CD4-positive, alpha-beta T cell treated with Interleukin-21 for 1 hour (primary cell): ENCODE measurements around the gene TMEM14B.
"Not testable (repeated sequence)": the region's sequence is repeated elsewhere in the genome, so short reads cannot be mapped to it uniquely, and the experiment has no call there.

Source experiments
- DNase-seq: peaks from one replicate; pipeline ENCODE4 v3.0.0-alpha.2; 2020

The TMEM14B gene

DNA sequence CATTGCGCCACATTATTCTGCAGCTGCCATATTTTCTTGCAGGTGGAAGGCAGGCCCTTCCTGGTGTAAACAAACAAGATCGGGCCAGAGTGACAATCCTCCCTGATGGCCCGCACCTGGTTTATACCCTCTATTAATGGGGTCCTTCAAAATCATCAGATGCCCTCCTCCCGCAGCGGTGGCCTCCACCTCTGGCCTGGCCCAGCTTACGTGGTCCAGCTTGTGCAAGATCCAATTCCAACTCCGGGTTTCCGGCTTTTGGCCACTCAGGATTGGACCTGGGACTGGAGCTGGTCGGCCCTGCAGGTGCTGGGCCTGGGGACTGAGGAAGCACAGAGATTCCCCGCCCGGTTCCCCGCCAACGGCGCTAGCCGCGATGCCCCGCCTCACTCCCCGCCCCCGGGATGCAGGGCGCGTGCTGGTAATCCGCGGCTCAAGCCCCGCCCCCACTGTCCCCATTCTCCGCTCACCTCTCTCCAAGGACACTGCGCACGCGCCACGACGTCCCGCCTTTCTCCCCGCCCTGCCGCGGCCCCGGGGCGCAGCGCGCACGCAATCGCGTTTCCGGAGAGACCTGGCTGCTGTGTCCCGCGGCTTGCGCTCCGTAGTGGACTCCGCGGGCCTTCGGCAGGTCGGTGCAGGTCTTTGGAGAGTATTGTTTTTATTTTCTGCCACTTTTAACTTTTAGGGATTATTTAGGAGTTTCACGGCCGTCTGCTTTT lies at the start of gene TMEM14B:
Gene TMEM14B (plus strand): TSS at position 555 of the 722 bp plus-strand sequence. CDS start 1,441 bp downstream, outside the sequence.
- peak; percentile 98 for DNase-seq

DNA sequence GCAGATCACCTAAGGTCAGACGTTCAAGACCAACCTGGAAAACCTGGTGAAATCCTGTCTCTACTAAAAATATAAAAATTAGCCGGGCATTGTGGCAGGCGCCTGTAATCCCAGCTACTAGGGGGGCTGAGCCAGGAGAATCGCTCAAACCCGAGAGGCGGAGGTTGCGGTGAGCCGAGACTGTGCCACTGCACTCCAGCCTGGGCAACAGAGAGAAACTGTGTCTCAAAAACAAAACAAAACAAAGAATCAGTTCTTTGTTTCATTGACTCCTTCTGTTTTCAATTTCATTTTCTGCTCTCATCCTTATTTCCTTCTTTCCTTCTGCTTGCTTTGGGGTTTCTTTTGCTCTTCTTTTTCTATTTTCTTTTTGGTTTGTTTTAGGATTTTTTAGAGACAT lies 33.6 kb upstream of the TMEM14B start:
- DNase-seq, result no peak

DNA sequence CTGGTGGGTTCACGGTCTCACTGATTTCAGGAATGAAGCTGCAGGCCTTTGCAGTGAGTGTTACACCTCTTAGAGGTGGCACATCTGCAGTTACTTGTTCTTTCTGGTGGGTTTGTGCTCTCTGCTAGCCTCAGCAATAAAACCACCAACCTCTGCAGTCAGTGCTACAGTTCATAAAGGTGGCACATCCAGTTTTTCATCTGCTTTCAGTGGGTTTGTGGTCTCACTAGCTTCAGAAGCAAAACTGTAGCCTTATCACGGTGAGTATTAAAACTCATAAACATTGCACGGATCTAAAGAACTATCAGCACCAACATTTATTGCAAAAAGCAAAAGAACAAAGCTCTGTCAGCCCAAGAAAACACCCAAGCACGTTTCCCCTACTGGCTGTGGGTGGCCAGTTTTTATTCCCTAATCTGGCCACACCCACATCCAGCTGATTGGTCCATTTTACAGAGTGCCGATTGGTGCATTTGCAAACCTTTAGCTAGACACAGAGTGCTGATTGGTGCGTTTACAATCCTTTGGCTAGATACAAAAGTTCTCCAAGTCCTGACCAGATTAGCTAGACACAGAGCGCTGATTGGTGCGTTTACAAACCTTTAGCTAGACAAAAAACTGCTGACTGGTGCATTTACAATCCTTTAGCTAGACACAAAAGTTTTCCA lies 28.2 kb upstream of the TMEM14B start:
- DNase-seq, result peak; percentile 71

DNA sequence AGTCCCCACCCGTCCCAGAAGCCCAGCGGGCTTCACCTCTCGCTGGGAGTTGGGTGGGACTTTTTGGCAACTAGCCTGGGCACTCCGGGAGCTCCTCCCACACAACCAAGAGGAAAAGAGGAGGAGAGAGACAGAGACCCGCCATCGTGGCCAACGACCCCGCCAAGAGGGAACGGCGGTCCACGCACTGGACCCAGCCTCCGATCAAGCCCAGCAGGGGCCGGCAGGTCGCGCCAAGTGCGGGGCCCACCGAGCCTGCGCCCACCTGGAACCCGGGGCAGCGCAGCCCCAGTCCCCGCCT lies 27.7 kb upstream of the TMEM14B start:
- no peak for DNase-seq

DNA sequence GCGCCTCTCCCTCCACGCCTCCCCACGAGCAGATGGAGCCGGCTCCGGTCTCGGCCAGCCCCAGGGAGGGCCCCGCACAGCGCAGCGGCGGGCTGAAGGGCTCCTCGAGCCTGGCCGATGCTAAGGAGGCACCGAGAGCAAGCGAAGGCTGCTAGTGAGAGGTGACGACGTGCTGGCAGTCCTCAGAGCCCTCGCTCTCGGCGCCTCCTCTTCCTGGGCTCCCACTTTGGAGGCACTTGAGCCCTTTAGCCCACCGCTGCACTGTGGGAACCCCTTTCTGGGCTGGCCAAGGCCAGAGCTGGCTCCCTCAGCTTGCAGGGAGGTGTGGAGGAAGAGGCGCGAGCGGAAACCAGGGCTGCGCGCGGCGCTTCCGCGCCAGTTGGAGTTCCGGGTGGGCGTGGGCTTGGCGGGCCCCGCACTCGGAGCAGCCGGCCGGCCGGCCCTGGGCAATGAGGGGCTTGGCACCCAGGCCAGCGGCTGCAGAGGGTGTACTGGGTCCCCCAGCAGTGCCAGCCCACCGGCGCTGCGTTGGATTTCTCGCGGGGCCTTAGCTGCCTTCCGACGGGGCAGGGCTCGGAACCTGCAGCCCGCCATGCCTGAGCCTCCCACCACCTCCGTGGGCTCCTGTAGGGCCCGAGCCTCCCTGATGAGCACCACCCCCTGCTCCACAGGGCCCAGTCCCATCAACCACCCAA lies 27.2 kb upstream of the TMEM14B start:
- peak; percentile 60 for DNase-seq

DNA sequence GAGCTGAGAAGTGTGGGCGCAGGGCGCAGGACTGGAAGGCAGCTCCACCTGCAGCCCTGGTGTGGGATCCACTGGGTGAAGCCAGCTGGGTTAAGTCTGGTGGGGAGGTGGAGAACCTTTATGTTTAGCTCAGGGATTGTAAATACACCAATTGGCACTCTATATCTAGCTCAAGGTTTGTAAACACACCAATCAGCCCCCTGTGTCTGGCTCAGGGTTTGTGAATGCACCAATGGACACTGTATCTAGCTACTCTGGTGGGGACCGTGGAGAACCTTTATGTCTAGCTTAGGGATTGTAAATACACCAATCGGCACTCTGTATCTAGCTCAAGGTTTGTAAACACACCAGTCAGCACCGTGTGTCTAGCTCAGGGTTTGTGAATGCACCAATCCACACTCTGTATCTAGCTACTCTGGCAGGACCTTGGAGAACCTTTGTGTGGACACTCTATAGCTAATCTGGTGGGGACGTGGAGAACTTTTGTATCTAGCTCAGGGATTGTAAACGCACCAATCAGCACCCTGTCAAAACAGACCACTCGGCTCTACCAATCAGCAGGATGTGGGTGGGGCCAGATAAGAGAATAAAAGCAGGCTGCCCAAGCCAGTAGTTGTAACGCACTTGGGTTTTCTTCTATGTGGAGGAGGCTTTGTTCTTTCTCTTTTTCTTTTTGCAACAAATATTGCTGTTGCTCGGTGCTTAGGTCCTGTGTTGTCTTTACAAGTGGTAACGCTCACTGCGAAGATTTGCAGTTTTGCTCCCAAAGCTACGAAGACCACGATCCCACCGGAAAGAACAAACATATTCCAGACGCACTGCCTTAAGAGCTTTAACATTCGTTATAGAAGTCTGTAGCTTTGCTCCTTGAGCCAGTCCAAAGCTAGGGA lies 26.4 kb upstream of the TMEM14B start:
- DNase-seq, result peak; percentile 31

DNA sequence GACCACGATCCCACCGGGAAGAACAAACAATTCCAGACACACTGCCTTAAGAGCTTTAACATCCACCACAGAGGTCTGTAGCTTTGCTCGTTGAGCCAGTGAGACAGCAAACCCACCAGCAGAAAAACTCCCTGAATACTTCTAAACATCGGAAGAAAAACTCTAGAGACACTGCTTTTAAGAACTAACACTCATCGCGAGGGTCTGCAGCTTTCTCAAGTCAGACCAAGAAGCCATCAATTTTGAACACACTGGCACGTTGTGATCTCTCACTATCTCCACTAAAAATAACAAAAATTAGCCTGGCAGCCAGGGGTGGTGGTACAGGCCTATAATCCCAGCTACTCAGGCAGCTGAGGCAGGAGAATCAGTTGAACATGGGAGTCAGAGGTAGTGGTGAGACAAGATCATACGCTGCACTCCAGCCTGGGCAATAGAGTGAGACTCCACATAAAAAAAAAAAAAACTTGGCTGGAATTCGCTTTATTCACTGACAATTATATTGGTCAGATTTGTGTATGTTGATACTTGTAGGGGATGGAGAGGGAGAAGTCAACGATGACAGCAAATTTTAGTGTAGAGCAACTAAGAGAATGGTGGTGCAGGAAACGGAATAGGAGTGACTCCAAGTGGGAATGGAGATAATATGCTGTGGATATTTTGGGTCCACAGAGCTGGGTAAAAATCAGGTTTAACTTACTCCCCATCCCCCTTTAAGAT lies 25.6 kb upstream of the TMEM14B start:
- DNase-seq, result no peak

DNA sequence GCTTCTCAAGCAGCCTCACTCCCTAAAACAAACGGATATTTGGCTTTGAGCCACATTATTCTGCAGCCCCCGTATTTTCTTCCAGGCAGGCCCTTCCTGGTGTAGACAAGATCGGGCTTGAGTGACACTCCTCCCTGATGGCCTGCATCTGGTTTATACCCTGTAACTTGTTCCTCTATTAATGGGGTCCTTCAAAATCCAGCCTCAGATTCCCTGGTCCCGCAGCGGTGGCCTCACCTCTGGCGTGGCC lies 25.1 kb upstream of the TMEM14B start:
- no peak for DNase-seq

DNA sequence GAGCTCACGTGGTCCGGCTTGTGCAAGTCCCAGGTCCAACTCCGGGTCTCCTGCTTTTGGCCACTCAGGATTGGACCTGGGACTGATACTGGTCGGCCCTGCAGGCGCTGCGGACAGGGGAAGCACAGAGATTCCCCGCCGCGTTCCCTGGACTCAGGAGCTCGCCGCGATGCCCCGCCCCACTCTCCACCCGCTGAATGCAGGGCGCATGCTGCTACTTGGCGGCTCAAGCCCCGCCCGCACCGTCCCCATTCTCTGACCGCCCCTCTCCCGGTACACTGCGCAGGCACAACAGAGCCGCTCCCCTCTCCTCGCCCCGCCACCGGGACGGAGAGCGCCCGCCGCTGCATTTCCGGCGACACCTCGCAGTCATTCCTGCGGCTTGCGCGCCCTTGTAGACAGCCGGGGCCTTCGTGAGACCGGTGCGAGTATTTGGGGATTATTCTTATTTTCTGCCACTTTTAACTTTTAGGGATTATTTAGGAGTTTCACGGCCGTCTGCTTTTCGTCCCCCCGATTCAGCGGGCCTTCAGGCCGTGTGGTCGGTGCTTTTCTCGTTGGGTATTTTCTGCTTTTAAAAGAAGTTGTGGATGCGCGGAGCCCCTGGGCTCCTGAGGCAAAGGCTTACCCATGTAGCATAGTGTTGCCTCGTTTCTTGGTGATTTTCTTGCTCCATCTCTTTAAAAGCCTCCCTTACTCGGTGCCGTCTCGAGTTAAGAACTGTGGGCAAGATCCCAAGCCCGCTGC lies 24.6 kb upstream of the TMEM14B start, which contains the start of gene TMEM14C:
Gene TMEM14C (plus strand): TSS at position 251 of the 747 bp plus-strand sequence. CDS start 1,544 bp downstream, outside the sequence.
- peak; percentile 81 for DNase-seq

DNA sequence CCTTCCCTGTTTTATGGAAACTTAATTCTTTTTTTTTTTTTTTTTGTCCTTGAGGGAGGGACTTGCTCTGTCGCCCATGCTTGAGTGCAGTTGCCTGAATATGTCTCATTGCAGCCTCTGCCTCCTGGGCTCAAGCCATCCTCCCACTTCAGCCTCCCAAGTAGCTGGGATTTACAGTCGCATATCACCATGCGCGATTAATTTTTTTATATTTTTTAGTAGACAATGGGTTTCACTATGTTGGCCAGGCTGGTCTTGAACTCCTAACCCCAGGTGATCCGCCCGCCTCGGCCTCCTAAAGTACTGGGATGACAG lies 24.1 kb upstream of the TMEM14B start:
- no peak for DNase-seq

DNA sequence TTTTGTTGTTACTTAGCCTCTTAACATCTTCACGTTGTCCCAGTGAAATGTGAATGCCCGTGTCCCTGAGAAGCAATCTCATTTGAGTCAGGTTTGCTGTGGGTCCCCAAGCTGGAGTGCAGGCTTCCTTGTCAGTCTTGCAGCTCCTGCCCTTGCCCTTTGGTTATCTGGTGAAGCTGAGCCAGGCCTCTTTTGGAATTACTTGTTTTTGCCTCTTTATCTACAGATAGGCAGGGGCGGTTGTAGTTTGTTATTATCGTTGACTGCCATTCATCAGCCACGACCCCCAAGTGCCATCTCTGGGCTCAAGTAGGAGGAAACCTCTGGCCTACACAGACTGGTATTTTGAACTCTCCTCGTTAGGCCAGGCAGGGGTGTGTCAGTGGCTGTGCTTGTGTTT lies 22.6 kb upstream of the TMEM14B start:
- DNase-seq, result no peak

DNA sequence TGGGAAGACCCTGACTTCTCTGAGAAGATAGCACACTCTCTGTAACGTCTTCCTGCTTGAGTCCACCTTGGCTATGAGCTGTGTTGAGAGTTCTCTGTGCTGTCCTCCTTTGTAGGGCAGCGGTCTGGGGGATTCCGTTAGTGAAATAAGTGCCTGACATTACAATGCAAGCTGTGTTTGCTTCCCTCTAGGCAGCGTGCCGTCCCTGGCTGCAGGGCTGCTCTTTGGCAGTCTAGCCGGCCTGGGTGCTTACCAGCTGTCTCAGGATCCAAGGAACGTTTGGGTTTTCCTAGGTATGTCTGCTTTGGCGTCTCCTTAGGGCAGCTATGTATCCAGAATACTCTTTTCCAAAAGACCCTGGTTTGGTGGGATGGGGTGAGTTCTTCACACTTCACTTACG lies 21.9 kb upstream of the TMEM14B start:
- no peak for DNase-seq

DNA sequence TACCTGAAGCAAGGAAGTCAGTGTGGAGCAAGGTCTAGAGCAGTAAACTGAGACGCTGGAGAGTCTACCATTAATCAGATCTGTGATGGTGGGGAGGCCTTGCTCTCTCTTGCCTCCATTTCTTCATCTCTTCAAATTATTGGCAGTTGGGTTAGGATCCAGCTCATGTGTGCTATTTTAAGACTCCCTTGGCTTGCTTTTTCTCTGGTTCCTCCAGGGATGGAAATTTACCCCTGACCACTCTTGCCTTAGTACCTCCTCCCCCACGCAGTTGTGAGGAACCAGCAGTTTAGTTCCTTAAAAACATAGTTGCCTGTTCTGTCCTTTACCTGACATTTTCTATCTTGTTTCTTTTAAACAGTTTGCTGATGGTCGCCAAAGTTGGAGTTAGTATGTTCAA lies 17.4 kb upstream of the TMEM14B start:
- no peak for DNase-seq

DNA sequence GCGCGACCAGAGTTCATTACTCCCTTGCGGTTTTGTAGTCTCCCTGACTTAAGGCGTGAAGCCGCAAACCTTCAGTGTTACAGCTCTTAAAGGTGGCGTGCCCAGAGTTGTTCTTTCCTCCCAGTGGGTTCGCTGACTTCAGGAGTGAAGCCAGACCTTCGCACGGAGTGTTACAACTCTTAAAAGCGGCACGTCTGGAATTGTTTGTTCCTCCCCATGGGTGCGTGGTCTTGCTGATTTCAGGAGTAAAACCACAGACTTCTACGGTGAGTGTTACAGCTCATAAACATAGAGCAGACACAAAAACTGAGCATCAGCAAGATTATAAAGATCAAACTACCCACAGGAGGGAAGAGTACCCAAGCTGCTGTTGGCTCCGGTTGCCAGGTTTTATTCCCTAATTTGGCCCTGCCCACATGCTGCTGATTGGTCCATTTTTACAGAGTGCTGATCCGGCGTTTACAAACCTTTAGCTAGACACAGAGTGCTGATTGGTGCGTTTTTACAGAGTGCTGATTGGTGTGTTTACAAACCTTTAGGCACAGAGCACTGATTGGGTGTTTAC lies 14.4 kb upstream of the TMEM14B start:
- peak; percentile 49 for DNase-seq

DNA sequence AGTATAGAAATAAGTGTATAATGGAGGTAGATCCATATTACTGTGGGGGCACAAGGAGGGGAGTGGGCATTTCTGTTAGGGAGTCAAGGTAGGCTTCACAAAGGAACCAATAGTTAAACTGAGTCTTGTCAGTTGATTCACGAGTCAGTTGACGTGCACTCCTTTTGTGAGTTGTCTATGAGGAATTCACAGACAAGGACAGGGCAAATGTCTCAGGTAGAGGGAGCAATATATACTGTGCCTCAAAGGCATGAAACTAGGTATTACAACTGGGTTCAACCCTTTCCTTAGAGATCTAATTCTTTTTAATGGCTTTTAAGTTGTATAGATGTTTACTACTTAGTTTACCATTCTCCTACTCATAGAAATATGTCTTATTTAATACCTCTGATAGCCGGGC lies 13.7 kb upstream of the TMEM14B start:
- DNase-seq, result no peak

DNA sequence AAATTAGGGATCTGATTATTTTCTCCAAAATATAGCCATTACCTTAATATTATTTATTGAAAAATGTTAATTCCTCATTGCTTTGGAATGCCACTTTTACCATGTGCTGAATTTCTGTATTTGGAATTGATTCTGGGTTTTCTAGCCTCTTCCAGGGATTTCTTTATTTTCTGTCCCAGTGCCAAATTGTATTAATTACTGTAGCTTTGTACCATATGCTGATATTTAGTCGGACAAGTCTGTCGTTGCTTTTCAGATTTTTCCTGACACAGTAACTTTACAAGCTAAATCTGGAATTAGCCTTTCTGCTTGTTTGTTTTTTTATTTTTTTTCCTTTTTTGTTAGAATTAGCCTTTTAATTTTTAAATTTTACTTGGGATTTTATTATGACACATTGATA lies 10.9 kb upstream of the TMEM14B start:
- no peak for DNase-seq

DNA sequence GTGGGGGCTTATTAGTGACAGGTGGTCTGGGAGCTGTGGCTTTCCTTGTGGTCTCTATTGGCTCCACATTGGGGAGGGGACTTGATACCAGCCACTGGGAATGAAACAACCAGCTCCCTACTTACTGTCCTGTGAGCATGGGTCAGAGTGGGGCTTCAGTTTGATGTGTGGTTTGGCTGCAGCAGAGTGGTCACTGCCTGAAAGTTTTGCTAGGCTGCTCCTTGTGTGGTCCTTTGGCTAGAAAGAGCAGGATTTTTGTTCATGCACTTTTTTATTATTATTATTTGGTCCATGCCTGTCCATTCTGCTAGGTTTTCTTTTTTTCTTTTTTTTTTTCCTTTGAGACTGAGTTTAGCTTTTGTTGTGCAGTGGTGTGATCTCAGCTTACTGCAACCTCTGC lies 7.5 kb upstream of the TMEM14B start:
- no peak for DNase-seq

DNA sequence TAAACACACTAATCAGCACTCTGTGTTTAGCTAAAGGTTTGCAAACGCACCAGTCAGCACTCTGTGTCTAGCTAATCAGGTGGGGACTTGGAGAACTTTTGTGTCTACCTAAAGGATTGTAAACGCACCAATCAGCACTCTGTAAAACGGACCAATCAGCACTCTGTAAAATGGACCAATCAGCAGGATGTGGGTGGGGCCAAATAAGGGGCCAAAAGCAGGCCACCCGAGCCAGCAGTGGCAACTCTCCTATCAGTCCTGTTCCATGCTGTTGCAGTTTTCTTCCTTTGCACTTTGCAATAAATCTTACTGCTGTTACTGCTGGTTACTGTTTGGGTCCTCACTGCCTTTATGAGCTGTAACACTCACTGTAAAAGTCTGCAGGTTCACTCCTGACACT lies 6.0 kb upstream of the TMEM14B start:
- DNase-seq, result not testable (repeated sequence)

DNA sequence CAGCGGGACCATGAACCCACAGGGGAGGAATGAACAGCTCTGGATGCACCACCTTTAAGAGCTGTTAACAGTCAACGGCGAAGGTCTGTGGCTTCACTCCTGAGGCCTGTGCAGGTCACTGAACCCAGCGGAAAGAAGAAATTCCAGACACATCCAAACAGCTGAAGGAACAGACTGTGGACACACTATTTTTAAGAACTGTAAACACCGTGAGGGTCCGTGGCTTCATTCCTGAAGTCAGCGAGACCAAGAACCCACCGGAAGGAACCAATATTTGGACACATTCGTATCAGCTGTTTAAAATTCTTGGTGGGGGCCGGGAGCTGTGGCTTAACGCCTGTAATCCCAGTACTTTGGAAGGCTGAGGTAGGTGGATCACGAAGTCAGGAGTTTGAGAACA lies 5.4 kb upstream of the TMEM14B start:
- no peak for DNase-seq

DNA sequence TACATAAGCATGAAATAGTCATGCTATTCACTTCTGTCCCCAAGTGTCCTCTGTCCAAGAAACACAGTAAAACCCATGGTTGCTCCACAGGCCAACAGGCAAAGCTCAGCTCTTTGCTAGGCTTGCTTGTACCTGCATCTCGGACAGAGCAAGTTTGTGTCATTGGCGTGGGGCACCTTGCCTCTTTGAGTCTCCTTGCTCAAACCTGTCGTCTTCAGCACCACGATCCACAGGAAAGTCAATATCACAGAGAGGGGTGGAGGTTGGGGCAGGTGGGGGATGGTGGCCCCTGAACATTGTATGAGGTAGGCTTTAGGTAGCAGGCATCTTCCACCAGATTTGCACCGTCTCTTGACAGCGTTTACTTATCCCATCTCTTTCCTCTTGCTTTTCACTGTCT lies 4.1 kb upstream of the TMEM14B start:
- DNase-seq, result no peak

DNA sequence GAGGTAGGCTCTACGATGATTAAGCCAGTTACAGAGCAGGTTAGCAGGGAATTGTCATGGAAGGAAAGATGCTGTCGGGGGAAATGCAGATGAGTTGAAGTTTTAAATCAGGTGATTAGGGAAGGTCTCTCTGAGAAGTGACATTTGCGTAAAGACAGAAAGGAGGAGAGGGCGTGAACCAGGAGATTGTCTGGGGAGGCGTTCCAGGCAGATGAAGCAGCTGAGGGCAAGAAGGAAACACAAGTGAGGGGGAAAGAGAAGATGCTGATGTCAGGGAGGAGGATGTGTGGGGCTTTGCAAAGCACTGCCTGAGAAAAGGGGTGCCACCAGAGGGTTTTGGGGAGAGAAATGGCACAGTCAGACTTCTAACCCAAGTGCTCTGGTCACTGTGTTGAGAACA lies 2.5 kb upstream of the TMEM14B start:
- DNase-seq, result no peak

DNA sequence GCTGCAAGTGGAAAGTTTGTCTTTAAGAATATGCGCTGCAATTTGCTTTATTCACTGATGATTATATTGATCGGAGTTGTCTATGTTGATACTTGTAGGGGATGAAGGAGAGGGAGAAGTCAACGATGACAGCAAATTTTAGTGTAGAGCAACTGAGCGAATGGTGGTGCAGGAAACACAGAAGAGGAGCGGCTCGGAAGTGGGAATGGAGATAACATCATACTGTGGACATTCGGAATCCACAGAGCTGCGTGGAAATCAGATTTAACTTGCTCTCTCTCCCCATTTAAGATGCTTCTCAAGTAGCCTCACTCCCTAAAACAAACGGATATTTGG lies 722 bp upstream of the TMEM14B start:
- DNase-seq, result no peak
